Measurements from ENCODE around the gene SULT1C3.

SULT1C3 gene

DNA sequence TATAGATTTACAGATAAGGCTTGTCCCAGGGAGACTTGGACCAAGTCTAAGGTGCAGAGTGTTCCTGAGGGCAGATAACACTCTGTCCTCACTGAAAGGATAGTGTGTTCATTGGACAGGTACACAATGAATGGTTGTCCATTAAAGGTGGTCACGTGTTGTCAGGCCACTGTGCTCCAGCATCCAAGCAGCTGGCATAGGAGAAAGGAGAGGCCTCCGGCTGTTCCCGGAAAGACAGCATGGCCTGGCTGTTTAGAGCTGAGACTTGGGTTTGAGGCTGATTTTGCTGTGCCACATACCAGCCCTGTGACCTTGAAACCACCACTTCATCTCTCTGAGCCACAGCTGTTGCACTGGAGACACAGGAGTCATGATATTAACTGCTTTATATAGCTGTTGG lies 19.6 kb upstream of the SULT1C3 start:
- H3K4me1 ChIP-seq: no peaks in the 10 kb centered on the region
- no peaks in the 10 kb centered on the region for H3K79me2 ChIP-seq
- H3K4me3 ChIP-seq (ENCODE audit: low read depth, low read length): no peak overlapping the region
- no peaks in the 10 kb centered on the region for H3K36me3 ChIP-seq (ENCODE audit: control insufficient read depth, insufficient read depth, low read length)
- TF ChIP-seq, protein P1, sequence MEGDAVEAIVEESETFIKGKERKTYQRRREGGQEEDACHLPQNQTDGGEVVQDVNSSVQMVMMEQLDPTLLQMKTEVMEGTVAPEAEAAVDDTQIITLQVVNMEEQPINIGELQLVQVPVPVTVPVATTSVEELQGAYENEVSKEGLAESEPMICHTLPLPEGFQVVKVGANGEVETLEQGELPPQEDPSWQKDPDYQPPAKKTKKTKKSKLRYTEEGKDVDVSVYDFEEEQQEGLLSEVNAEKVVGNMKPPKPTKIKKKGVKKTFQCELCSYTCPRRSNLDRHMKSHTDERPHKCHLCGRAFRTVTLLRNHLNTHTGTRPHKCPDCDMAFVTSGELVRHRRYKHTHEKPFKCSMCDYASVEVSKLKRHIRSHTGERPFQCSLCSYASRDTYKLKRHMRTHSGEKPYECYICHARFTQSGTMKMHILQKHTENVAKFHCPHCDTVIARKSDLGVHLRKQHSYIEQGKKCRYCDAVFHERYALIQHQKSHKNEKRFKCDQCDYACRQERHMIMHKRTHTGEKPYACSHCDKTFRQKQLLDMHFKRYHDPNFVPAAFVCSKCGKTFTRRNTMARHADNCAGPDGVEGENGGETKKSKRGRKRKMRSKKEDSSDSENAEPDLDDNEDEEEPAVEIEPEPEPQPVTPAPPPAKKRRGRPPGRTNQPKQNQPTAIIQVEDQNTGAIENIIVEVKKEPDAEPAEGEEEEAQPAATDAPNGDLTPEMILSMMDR (IDR thresholded peaks at IDR 0.05): no peak
- H3K4me2 ChIP-seq (ENCODE audit: low read length): no peak overlapping the region
- no peaks in the 10 kb centered on the region for H3K9me3 ChIP-seq (ENCODE audit: control insufficient read depth, low read length)
- no peaks in the 10 kb centered on the region for H3K27me3 ChIP-seq (ENCODE audit: control insufficient read depth, insufficient read depth, low read length)
- H2AFZ ChIP-seq: no peak overlapping the region
- no peak overlapping the region for H3K27ac ChIP-seq
- H3K9ac ChIP-seq: no peak overlapping the region

DNA sequence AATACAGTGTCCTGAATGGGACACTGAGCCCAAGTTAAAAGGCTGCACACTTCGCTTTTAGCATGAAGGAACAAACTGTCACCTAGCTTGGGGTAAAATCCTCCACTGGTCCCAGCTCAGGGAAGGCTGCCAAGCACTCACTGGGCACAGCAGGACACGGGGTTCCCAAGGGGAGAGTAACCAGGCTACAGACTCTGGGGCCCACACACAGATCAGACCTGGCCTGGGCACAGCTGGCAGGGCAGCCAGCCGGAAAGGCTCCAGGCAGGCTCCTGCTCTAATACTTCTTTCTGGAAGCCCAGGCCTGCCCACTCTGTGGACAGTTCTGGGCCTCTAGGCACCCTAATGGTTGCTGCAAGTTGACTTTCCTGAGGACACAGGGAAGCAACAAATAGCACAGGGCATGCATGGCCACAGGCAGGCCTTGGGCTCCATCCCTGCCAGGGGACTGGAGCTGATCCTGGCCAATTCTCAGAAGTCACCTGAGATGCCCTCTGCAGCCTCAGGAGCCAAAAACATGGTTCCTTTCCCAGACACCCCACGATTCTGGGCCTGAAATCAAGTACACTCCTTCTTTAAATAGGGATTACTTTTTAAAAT lies 18.7 kb upstream of the SULT1C3 start:
- TF ChIP-seq, protein P1 (IDR thresholded peaks at IDR 0.05): no peak
- Histone ChIP-seq H3K27me3 (ENCODE audit: control insufficient read depth, insufficient read depth, low read length) (no peaks in the 10 kb centered on the region), H2AFZ (no peak overlapping the region), H3K4me2 (ENCODE audit: low read length) (no peak overlapping the region), H3K79me2 (no peaks in the 10 kb centered on the region), H3K36me3 (ENCODE audit: control insufficient read depth, insufficient read depth, low read length) (no peaks in the 10 kb centered on the region), H3K4me1 (no peaks in the 10 kb centered on the region), H3K4me3 (ENCODE audit: low read depth, low read length) (no peak overlapping the region), H3K27ac (no peak overlapping the region), H3K9ac (no peak overlapping the region), H3K9me3 (ENCODE audit: control insufficient read depth, low read length) (no peaks in the 10 kb centered on the region)

DNA sequence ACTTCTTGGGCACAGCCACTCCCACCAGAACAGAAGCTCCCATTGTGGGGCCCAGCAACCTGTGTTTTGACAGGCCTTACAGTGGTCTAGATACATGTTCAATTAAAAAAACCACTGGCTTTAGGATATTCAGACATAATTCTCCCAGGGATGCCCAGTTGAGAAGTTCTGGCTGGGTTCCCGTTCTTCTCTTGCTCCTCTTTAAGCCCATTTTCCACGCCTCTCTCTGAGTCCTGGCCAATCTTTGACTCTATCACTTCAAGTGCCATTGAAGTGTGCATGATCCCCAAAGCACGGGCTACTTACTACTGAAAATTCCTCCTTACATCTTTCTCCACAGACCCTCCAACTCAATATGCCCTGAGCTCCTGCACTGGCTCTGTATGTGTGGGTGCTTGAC lies 17.5 kb upstream of the SULT1C3 start:
- H3K9me3 ChIP-seq (ENCODE audit: control insufficient read depth, low read length): no peaks in the 10 kb centered on the region
- H3K79me2 ChIP-seq: no peaks in the 10 kb centered on the region
- no peaks in the 10 kb centered on the region for H3K27me3 ChIP-seq (ENCODE audit: control insufficient read depth, insufficient read depth, low read length)
- no peak overlapping the region for H3K27ac ChIP-seq
- no peaks in the 10 kb centered on the region for H3K36me3 ChIP-seq (ENCODE audit: control insufficient read depth, insufficient read depth, low read length)
- H3K4me1 ChIP-seq: no peaks in the 10 kb centered on the region
- H3K4me2 ChIP-seq (ENCODE audit: low read length): no peak overlapping the region
- TF ChIP-seq, protein P1 (IDR thresholded peaks at IDR 0.05): no peak
- H3K4me3 ChIP-seq (ENCODE audit: low read depth, low read length): no peak overlapping the region
- no peak overlapping the region for H2AFZ ChIP-seq
- no peak overlapping the region for H3K9ac ChIP-seq

DNA sequence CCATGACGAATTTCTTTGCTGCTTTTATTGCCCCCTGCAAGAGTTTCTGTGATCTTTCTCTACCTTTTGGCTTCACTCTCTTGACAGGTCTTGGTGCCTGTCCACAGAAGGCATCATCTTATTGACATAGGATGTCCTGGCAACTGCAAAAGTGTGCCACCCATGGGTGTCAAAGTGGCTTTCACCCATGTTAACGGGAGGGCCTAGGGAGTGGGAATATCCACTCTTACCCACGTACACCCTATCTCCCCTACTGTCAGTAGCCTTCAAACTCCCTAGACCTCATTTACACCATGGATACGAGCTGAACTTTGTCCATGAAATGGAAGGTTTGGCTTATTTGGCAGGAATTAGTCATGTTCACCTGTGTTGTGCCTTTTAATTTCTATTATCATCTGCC lies 16.2 kb upstream of the SULT1C3 start:
- H3K4me2 ChIP-seq (ENCODE audit: low read length): no peak overlapping the region
- H3K4me3 ChIP-seq (ENCODE audit: low read depth, low read length): no peak overlapping the region
- H3K9ac ChIP-seq: no peak overlapping the region
- H2AFZ ChIP-seq: no peak overlapping the region
- H3K27me3 ChIP-seq (ENCODE audit: control insufficient read depth, insufficient read depth, low read length): no peaks in the 10 kb centered on the region
- H3K27ac ChIP-seq: no peak overlapping the region
- H3K36me3 ChIP-seq (ENCODE audit: control insufficient read depth, insufficient read depth, low read length): no peaks in the 10 kb centered on the region
- H3K9me3 ChIP-seq (ENCODE audit: control insufficient read depth, low read length): no peaks in the 10 kb centered on the region
- H3K79me2 ChIP-seq: no peaks in the 10 kb centered on the region
- TF ChIP-seq, protein P1 (IDR thresholded peaks at IDR 0.05): no peak
- H3K4me1 ChIP-seq: no peaks in the 10 kb centered on the region

DNA sequence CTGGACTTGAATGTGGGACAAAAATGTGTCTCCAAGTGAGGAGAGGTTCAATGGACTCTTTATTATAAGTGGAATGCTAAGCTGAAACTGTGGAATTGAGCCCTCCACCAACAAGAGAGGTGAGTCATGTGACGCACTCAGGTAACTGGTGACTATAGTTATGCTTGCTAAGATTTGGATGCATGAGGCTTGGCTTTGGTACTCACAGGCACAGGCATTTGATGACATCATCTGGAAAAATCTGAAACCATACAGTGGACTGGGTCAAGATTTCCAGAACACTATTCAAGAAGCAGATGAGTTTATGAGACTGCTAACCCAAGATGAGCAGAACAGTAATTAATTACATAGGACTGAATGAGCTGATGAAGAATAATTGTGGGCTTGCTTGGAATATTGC lies 15.7 kb upstream of the SULT1C3 start:
- no peak overlapping the region for H3K27ac ChIP-seq

More for the DNA sequence above, 15.7 kb upstream of the SULT1C3 start:
- H2AFZ ChIP-seq: no peak overlapping the region
- H3K4me3 ChIP-seq (ENCODE audit: low read depth, low read length): no peak overlapping the region
- TF ChIP-seq, protein P1 (IDR thresholded peaks at IDR 0.05): no peak
- H3K36me3 ChIP-seq (ENCODE audit: control insufficient read depth, insufficient read depth, low read length): no peaks in the 10 kb centered on the region
- H3K9me3 ChIP-seq (ENCODE audit: control insufficient read depth, low read length): no peaks in the 10 kb centered on the region
- no peaks in the 10 kb centered on the region for H3K79me2 ChIP-seq
- H3K9ac ChIP-seq: no peak overlapping the region
- H3K27me3 ChIP-seq (ENCODE audit: control insufficient read depth, insufficient read depth, low read length): no peaks in the 10 kb centered on the region
- H3K4me2 ChIP-seq (ENCODE audit: low read length): no peak overlapping the region
- H3K4me1 ChIP-seq: no peaks in the 10 kb centered on the region
